SK-N-SH treated with all-trans-retinoic acid at 6 μM for 48 hours (cell line): ENCODE data around the gene SPAG9.

Experiments
- ATAC-seq: fragments of 200-7000 bp; cut with Tn5 transposase; 3 replicates; pipeline ENCODE4 v1.9.1; 2020; ENCODE audit warnings: mild to moderate bottlenecking, moderate library complexity
- ARNTL ChIP-seq: fragments of 450-650 bp; formaldehyde crosslinking; IDR thresholded peaks from 2 replicates; pipeline ENCODE4 v1.5.0; 2020; ENCODE audit warnings: low read depth, mild to moderate bottlenecking, moderate library complexity, borderline replicate concordance
- CSDC2 ChIP-seq: fragments of 250-450 bp; sonication (Bioruptor Pico); IDR thresholded peaks from 2 replicates; pipeline ENCODE4 v1.5.0; 2020; ENCODE audit warnings: mild to moderate bottlenecking, moderate library complexity
- GLIS3 ChIP-seq: fragments of 250-450 bp; sonication (Bioruptor Pico); IDR thresholded peaks from 2 replicates; pipeline ENCODE4 v1.5.0; 2020; ENCODE audit warnings: mild to moderate bottlenecking, moderate library complexity
- OSR1 ChIP-seq: fragments of 250-450 bp; sonication (Bioruptor Pico); IDR thresholded peaks from 2 replicates; pipeline ENCODE4 v1.8.0; 2022; ENCODE audit warnings: moderate library complexity, mild to moderate bottlenecking, inconsistent platforms
- PPARA ChIP-seq: fragments of 250-450 bp; sonication (Bioruptor Pico); IDR thresholded peaks from 2 replicates; pipeline ENCODE4 v1.5.0; 2020; ENCODE audit warnings: mild to moderate bottlenecking, borderline replicate concordance
- RARB ChIP-seq: fragments of 250-450 bp; sonication (Bioruptor Pico); IDR thresholded peaks from 2 replicates; pipeline ENCODE4 v1.8.0; 2021; ENCODE audit warnings: mild to moderate bottlenecking, moderate library complexity
- SNAI2 ChIP-seq: fragments of 250-450 bp; sonication (Bioruptor Pico); IDR thresholded peaks from 2 replicates; pipeline ENCODE4 v1.5.0; 2020; ENCODE audit warnings: mild to moderate bottlenecking, moderate library complexity
- TCF4 ChIP-seq: fragments of 250-450 bp; sonication (Bioruptor Pico); IDR thresholded peaks from 2 replicates; pipeline ENCODE4 v1.8.0; 2021; ENCODE audit warnings: mild to moderate bottlenecking, moderate library complexity, borderline replicate concordance
- TOX ChIP-seq: fragments of 250-450 bp; sonication (Bioruptor Pico); IDR thresholded peaks from 2 replicates; pipeline ENCODE4 v1.8.0; 2021; ENCODE audit warnings: mild to moderate bottlenecking, moderate library complexity, borderline replicate concordance
- ZFP3 ChIP-seq: fragments of 250-450 bp; sonication (Bioruptor Pico); IDR thresholded peaks from 2 replicates; pipeline ENCODE4 v1.5.0; 2020; ENCODE audit warnings: mild to moderate bottlenecking, moderate library complexity
- ZNF565 ChIP-seq: fragments of 450-650 bp; formaldehyde crosslinking; conservative IDR thresholded peaks from 2 replicates; pipeline ENCODE4 v1.5.0; 2020; ENCODE audit warnings: low read depth, mild to moderate bottlenecking, moderate library complexity
- ZNF70 ChIP-seq: fragments of 450-650 bp; formaldehyde crosslinking; IDR thresholded peaks from 2 replicates; pipeline ENCODE4 v1.5.0; 2020; ENCODE audit warnings: mild to moderate bottlenecking, moderate library complexity
- ZNF8 ChIP-seq: fragments of 450-650 bp; formaldehyde crosslinking; IDR thresholded peaks from 2 replicates; pipeline ENCODE4 v1.5.0; 2020; ENCODE audit warnings: mild to moderate bottlenecking, moderate library complexity
- TF ChIP-seq, protein P1 (sequence below): fragments of 250-450 bp; sonication (Bioruptor Pico); IDR thresholded peaks from 2 replicates; pipeline ENCODE4 v1.5.1; 2021; ENCODE audit warnings: mild to moderate bottlenecking, moderate library complexity
- TF ChIP-seq, protein P2 (sequence below): fragments of 250-450 bp; sonication (Bioruptor Pico); IDR thresholded peaks from 2 replicates; pipeline ENCODE4 v1.5.1; 2020; ENCODE audit warnings: low read depth, mild to moderate bottlenecking, moderate library complexity
- TF ChIP-seq, protein P3 (sequence below): fragments of 250-450 bp; sonication (Bioruptor Pico); IDR thresholded peaks from 2 replicates; pipeline ENCODE4 v1.5.0; 2020; ENCODE audit warnings: mild to moderate bottlenecking, moderate library complexity

Gene SPAG9

DNA sequence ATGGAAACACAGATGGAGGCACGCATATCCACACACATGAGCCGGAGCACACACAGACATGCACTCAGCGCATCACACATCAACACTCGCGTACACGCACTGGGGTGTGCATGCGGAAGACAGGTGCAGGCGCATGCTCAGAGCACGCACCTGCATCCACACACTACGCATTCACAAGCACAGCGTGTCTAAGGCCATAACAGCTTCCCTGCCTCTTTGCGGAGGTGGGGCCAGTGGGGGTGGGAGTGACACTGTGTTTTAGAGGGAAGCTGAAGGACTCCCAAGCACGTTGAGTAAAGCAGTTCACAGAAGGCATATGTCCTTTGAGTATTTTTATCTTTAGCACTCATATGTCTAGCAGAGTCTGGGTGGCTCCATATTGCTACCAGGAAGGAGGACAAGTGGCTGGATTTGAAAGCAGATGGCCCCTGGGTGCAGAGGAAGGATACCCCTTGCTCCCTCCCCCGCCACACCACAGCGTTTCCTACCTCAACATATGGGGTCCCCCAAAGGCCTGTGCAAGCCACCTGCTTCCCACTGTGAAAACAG, 185.9 kb downstream of the SPAG9 start:
- TF ChIP-seq CSDC2 (CRISPR knock-in tag) = no peak
- TF ChIP-seq, protein P1, sequence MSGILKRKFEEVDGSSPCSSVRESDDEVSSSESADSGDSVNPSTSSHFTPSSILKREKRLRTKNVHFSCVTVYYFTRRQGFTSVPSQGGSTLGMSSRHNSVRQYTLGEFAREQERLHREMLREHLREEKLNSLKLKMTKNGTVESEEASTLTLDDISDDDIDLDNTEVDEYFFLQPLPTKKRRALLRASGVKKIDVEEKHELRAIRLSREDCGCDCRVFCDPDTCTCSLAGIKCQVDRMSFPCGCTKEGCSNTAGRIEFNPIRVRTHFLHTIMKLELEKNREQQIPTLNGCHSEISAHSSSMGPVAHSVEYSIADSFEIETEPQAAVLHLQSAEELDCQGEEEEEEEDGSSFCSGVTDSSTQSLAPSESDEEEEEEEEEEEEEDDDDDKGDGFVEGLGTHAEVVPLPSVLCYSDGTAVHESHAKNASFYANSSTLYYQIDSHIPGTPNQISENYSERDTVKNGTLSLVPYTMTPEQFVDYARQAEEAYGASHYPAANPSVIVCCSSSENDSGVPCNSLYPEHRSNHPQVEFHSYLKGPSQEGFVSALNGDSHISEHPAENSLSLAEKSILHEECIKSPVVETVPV (CRISPR knock-in tag) = no peak

DNA sequence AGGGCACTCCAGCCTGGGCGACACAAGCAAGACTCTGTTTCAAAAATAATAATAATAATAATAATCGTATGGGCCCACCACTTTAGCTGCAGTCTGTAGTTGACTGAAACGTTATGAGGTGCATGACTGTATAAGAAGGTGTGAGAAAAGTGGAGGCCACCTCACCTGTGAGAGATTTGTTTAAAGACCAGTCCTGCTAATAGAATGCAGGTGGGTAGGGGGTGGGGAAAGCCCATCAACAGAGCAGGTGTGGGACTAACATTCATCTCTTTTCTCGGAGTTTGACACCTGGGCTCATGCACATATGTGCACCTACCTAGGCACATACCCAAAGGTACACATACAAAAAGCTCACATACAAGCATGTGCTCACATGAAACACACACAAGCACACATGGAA, 186.5 kb downstream of the SPAG9 start:
- ATAC-seq = no peak
- no peak for TF ChIP-seq OSR1
- no peak for TF ChIP-seq RARB
- TF ChIP-seq, protein P2, sequence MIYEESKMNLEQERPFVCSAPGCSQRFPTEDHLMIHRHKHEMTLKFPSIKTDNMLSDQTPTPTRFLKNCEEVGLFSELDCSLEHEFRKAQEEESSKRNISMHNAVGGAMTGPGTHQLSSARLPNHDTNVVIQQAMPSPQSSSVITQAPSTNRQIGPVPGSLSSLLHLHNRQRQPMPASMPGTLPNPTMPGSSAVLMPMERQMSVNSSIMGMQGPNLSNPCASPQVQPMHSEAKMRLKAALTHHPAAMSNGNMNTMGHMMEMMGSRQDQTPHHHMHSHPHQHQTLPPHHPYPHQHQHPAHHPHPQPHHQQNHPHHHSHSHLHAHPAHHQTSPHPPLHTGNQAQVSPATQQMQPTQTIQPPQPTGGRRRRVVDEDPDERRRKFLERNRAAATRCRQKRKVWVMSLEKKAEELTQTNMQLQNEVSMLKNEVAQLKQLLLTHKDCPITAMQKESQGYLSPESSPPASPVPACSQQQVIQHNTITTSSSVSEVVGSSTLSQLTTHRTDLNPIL (CRISPR knock-in tag) = no peak
- no peak for TF ChIP-seq TCF4 (CRISPR knock-in tag)

More for the DNA sequence above, 185.9 kb downstream of the SPAG9 start:
- ATAC-seq = no peak

DNA sequence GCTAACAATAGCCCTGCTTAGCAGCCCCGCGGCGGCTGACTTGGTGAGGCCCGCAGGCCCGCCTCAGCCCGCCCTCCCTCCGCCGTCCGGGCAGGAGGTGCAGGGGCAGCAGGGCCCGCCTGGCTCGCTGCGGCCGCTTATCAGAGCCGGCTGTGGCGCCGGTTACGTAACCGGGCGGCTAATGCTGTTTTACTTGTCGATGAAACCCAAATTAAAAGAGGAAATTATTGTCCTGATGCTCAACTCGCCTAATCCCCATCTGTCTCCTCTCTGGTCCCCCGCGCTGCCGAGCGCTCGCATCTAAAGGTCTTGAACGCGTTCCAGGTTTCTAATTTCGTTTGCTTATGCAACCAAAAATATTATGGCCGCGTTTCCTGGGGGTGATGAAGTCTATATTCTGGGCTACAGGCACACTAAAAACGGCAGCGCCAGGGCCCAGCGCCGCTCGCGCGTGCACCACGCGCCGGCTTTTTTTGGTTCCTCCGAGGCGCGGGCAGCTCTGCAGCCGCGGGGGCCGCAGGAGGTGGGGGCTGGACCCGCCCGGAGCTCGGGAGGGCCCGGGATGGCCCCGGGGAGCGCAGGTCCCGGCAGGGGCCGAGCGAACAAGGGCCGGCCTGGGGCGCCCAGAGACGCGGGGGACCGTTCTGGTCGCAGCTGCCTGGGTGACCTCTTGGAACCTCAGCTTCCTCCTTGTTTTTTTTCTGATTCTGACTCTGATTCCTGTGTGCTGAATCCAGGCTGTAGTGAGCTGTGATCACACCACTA, 189.3 kb downstream of the SPAG9 start:
- ATAC-seq = peak; percentile 96
- TF ChIP-seq, protein P1 (CRISPR knock-in tag) = no peak
- no peak; the same call in 1 of the 2 replicates for TF ChIP-seq SNAI2 (CRISPR knock-in tag)
- TF ChIP-seq ZNF8 (CRISPR knock-in tag) = peak; percentile 48; the same call in 1 of the 2 replicates
- TF ChIP-seq, protein P2 (CRISPR knock-in tag) = no peak
- peak; percentile 27; the same call in 1 of the 2 replicates for TF ChIP-seq ARNTL (CRISPR knock-in tag)
- TF ChIP-seq, protein P3, sequence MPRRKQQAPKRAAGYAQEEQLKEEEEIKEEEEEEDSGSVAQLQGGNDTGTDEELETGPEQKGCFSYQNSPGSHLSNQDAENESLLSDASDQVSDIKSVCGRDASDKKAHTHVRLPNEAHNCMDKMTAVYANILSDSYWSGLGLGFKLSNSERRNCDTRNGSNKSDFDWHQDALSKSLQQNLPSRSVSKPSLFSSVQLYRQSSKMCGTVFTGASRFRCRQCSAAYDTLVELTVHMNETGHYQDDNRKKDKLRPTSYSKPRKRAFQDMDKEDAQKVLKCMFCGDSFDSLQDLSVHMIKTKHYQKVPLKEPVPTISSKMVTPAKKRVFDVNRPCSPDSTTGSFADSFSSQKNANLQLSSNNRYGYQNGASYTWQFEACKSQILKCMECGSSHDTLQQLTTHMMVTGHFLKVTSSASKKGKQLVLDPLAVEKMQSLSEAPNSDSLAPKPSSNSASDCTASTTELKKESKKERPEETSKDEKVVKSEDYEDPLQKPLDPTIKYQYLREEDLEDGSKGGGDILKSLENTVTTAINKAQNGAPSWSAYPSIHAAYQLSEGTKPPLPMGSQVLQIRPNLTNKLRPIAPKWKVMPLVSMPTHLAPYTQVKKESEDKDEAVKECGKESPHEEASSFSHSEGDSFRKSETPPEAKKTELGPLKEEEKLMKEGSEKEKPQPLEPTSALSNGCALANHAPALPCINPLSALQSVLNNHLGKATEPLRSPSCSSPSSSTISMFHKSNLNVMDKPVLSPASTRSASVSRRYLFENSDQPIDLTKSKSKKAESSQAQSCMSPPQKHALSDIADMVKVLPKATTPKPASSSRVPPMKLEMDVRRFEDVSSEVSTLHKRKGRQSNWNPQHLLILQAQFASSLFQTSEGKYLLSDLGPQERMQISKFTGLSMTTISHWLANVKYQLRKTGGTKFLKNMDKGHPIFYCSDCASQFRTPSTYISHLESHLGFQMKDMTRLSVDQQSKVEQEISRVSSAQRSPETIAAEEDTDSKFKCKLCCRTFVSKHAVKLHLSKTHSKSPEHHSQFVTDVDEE (CRISPR knock-in tag) = peak; percentile 81
- peak; percentile 46; the same call in 1 of the 2 replicates for TF ChIP-seq OSR1
- peak; percentile 79; the same call in 1 of the 2 replicates for TF ChIP-seq ZNF565 (CRISPR knock-in tag)
- 0 out of 2 replicates have a peak, but pooled peaks have one; percentile 28 for TF ChIP-seq PPARA (CRISPR knock-in tag)
- TF ChIP-seq ZFP3 (CRISPR knock-in tag) = peak; percentile 54; the same call in 1 of the 2 replicates
- peak; percentile 68; the same call in 1 of the 2 replicates for TF ChIP-seq CSDC2 (CRISPR knock-in tag)
- TF ChIP-seq TCF4 (CRISPR knock-in tag) = peak; percentile 58; the same call in 1 of the 2 replicates

DNA sequence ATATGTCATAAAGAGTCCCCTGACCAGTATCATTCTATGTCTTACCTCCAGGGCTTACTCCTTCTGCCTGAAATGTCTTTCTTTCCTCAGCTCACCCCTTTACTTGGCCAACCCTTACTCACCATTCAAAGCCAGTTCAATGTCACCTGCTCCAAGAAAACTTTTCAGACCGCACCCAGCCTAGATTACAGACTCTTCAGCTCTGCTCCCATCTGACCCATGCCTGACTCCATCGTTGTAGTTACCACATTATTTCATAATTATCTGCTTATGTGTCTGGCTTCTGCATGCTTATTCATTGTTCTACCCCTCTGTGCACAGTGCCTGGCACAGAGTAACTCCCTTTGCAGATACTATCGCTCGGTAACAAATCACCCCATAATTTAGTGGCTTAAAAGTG, 192.0 kb downstream of the SPAG9 start:
- TF ChIP-seq OSR1 (no peak), ZNF70 (CRISPR knock-in tag) (no peak), PPARA (CRISPR knock-in tag) (no peak), ARNTL (CRISPR knock-in tag) (no peak), GLIS3 (no peak), RARB (no peak), TOX (CRISPR knock-in tag) (no peak), ZNF565 (CRISPR knock-in tag) (no peak), TCF4 (CRISPR knock-in tag) (no peak)
- TF ChIP-seq, protein P1 (CRISPR knock-in tag) = no peak
- no peak for ATAC-seq
